ENCODE measurements around the gene RNF32.

RNF32 gene

DNA sequence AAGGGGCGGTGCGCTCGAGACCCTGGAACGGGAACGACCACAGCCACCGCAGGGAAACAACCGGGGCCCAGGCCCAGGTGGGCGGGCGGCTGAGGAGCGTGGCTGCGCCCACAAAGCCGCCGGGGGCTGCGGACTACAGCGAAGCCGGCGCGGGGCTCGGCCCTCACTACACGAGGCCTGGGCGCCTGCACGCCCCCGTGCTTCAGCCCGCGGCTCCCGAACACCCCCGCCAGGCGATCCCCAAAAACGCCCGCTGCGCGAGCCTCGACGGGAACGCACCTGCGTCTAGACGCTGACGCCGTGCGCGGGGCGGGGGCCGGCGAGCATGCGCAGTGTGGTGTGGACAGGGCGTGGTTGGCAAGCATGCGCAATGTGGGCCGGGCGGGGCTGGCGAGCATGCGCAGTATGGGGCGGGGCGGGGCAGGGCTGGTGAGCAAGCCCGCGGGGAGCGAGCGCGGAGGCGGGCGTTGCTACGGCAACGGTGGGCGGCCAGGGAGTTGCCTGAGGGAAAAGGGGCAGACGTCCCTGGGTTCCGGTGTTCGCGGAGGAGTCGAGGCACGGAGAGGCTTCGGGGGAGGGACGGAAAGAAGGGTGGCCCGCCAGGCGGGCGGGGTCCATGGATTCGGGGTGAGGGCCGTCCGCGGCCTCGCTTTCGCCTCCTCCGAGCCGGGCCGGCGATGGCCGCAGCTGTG is at the start of gene RNF32:
Gene RNF32, plus strand, starts transcription at position 518 of the 692 bp plus-strand sequence. CDS start 3,104 bp downstream, outside the sequence.
- peak; percentile 81 for DNase-seq

DNA sequence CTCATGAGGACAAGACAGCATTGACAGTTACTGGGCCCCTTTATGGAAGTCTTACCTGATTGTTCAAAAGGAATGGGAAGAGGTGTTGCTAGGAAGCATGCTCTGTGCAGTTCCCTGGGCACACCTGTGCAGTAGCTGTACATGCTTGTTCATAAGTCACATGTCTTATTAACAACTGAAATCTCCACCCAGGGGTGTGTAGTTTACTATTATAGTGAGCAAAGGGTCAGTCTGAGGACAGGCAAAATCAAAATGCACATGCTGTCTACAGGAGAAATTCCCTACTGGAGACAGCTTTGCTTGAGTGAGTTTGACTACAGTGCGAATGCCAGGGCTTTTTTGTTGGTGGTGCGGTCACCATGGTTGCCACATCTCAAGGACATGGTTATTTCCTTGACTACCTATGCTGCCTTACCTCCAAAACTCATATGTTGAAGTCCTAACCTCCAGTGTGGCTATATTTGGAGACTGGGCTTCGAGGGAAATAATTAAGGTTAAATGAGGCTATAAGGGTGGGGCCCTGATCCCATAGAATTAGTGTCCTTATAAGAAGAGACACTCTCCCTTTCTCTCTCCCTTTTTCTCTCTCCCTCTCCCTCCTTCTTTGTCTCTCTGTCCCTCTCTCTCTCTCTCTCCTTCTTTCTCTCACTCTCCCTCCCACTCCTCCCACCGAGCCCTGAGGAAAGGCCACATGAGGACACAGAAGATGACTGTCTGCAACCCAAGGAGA is 48.3 kb upstream of the RNF32 start:
- no peak for DNase-seq

DNA sequence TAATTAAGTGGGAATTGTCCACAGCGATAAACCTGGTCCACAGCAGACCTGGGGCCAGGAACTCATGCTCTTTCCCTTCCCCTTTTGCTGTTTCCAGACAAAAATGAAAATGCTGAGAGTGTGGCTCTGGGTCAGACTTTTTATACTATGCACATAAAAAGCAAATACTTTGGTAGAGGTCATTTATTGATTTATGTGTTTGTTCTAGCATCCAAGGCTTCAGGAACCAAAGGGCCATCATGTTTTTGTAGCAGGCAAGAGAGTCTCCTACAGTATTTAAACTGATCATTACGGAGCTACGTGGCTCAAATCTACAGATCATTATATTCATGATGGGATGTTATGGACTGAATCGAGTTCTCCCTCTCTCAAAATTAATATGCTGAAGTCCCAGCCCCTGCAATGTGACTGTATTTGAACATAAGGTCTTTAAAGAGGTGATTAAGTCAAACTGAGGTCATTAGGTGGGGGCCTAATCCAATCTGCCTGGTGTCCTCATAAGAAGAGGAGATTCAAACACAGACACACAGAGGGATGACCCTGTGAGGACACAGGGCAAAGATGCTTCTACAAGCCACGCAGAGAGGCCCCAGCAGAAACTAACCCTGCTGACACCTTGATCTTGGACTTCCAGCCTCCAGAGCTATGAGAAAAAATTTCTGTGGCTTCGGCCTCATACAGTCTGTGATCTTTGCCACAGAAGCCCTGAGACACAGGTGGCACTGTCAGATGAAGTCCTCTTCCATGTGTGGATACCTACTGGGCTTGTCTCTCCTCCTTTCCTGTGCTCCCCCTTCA is 46.1 kb upstream of the RNF32 start:
- DNase-seq = no peak

DNA sequence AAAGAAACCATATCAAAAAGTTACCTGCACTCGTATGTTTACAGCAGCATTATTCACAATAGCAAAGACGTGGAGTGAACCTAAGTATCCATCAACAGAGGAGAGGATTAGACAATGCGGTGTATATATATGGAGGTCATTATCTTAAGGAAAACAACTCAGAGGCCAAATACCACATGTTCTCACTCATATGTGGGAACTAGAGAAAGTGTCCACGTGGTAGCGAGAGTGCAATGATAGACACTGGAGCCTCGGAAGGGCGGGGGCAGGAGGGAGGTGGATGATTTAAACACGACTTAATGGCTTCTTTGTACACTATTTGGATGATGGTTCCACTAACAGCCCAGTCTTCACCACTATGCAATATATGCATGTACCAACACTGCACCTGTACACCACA is 40.1 kb upstream of the RNF32 start:
- DNase-seq = no peak

DNA sequence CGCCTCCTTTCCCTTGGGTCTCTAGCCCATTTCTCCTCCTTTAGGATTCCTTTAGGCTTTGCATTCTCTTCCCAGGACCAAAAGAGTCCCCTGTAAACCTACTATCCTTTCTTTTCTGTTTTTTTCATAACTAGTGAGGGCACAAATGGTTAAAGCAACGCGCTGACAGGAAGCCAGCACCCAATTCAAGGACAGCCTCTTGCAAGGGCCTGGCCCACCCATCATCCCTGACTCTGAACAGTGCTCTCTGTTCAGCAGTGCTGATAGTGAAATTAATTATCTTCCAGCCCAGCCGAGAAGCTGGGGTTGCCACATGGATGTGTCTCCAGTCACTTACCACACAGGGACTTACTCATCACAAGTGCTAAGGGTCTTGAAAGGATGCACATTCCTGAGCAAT is 38.3 kb upstream of the RNF32 start:
- no peak for DNase-seq

DNA sequence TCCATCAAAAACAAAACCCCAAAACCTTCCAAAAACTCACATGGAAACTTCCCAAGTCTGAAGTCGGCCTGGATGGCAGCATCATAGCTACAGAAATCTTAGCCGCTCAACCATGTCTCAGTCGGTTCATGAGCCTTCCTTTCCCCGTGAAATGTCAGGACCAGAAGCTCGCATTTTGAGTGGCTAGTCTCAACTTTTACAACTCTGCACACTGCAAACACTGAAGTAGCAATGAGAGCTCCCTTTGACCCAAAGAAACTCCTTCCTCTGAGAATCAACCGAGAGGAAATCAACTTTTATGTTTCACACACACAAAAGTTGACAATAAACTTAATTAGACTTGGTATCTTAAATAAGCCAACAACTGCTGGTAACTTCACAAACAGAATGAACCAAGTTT is 37.6 kb upstream of the RNF32 start:
- no peak for DNase-seq

DNA sequence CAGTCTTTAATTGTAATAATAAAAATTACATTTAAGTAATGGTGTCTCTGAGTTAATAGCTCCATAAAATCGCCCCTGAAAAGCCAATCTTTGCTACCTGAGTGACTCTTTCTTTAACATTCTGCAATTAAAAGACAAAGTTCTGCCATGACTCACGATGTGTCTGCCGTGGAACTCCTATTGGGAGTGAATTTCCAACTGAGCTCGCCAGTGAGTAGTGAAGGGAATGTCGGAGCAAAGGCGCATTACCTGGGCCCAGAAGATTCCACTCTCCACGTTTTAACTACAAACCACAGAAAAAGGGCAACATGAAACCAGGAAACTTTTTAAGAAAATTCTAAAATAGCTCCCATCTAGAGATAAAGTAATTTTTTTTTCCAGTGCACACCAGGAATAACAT is 36.9 kb upstream of the RNF32 start:
- no peak for DNase-seq

DNA sequence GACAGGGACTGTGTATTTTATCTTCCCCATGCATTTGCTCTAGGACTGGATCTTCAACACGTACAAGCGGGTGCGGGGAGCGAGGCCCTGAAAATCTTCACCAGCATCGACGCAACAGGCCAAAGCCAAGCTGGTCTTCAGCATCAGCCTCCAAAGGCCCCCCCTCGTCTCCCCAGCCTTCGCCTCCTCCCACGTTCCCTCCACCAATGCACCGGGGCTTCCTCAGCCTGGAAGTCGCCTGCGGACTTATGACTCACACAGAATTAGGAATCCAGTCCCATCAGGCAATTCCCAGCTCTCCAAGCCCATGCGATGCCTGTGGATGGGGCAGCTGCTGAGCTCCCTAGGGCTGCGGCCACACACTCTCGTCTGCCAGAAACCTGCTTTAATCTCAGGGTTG is 36.3 kb upstream of the RNF32 start:
- DNase-seq = no peak

DNA sequence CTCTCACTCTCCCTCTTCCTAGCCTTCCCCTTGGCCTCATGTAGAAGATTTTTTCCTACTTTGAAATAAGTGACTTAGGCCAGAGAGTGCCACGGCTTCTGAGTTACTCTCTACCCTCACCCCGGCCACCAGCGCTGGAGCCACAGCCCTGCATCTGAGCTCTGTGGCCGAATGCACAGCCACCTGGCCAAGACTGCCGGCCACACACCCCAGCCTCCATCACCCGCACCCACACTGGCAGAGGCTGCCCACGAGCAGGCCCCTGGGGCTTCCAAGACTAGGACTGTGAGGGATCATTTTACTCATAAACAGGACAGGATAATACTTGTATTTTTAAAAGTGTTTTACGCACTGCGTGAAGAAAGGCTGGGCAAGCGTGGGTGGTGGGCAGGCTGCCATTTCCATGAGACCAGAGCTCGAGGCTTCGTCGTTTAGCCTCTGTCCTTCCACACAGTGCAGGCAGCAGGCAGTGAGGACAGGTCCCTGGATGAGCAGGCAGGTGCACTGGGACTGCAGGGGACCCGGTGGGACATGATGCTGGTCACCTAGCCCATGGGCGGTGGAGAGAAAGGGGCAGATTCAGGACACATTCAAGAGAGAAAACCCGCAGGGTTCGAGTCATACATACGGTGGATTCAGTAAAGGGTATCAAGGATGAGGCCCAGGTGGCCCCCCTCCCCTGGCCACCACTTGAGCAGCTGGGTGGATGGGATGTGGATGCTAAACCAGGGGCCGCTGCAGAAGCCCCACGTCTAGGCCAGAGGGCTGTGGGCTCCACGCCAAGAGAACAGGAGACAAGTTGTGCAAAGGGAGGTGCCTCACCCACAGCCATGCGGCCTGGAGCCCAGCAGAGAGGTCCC is 35.5 kb upstream of the RNF32 start:
- DNase-seq = no peak

DNA sequence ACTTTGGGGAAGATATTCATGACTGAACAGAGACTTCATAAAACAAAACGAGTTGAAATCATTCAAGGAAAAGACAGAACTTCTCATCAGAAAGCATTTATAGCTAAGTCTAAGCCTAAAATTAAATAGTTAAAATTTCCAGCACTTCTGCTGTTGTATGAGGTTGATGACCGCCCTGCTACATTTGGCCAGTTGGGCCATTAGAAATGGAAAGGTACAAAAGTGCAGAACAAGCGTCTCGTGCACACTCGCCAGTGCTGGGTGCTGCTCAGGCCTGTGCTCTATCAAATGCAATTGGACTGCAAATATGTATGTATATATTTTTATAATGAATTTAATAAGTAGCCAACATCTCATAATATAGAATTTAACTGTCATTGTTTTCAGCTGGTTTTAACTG is 34.4 kb upstream of the RNF32 start:
- no peak for DNase-seq

DNA sequence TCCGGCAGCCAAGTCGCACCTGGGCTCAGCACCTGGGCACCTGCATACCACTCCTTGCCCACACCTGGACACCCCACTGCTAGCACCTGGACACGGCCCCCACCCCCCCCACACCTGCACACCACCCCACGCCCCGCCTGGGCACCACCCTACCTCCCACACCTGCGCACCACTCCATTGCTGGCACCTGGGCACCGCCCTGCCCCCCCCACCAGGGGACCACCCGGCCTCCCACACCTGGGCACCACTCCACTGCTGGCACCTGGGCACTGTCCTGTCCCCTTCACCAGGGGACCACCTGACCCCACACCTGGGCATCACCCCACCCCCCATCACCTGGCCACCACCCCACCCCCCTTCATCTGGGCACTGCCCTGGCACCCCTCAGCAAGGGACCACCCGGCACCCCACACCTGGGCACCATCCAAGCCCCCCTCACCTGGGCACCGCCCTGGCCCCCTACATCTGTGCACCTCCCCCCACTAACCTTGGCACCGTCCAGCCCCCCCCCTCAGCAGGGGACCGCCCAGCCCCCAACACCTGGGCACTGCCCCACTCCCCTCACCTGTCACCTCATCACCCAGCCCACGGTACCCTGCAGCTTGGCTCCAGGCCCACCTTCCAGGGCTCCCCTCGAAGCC is 33.8 kb upstream of the RNF32 start:
- DNase-seq = no peak

DNA sequence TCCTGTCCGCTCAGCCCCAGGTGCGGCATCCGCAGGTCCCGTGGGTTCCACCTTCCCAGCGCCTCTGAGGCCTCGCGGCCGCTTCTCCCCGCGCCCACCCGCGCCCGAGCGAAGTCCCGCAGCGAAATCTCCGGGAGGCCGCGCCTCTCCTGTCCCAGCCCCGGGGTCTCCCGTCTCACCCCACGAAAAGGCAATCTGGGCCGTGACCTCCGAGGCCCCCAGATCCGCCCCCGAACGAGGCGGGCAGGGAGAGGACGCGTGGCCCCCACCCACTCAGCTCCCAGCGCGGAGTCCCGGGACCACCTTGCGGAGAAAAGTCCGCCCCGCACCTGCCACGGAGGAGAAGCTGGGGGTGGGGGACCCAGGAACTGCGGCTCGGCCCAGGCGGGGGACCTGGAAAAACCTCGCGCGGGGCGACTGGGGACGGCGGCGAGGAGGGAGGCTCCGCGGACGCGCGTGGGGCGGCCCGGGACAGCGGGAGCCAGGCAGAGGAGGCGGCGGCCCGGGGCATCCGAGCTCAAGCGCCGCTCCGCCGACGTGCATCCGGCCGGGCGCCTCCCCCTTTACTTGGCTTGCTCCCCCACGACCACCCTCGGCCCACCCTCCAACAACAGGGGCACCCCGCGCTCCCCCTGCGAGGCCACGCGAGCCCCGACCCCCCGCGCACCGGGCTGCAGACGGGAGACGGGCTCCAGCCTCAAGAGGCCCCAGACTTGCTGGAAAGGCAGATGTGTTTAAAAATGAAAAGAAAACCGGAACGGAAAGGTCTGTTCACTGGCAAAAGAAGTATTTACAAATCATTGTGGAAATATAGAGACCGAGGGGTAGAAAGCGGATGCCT is 33.0 kb upstream of the RNF32 start:
- no peak for DNase-seq

DNA sequence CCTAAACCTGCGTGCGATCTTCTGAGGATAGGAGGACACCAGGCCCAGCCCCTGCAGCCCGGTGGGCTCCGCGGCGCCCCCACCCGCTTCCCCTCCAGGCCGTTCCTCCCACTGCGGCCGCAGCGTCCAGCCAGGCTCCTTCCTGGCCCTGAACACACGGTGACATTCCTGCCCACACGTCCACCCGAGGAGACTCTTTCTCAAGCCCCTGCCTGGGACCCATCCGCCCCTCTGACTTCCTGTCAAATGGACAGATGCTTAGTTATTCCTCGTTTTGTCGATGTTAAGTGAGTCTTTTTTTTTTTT is 32.4 kb upstream of the RNF32 start:
- no peak for DNase-seq

DNA sequence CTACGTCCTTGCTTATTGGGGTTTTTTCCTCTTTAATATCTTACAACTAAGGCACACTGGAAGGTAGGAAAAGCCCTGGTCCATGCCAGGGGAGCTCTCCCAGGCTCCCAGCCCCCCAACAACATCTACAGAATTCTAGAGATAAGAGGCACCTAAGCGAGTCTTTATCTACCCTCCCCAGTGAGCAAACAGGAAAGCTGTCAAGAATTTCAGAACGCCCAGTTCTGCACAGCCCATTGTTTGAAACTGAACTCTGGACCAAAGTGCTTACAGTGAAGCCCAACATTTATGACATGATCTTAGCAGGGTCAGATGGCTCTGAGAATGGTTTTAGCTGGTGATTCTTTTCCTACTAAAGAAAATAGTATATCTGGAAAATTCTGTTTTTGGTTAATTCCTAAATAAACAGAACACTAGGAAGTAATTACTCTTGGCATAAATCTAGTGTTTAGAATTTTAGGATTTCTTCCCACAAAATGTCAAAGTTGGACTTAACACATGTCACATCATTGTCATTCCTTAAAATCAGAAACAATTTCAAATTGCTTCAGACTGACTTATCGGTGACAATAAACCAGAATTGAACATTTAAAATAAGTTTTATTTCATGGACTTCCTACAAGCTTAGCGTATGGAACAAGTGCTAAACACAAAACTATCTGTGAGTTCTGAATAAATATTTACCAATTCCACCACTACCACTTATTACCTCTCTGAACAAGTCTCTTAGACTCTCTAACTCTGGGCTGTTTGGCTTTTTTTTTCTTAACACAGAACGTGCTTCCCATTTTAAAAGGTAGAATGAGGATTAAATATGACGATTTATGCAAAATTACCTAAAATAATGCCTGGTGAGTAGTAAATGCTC is 31.3 kb upstream of the RNF32 start:
- no peak for DNase-seq

DNA sequence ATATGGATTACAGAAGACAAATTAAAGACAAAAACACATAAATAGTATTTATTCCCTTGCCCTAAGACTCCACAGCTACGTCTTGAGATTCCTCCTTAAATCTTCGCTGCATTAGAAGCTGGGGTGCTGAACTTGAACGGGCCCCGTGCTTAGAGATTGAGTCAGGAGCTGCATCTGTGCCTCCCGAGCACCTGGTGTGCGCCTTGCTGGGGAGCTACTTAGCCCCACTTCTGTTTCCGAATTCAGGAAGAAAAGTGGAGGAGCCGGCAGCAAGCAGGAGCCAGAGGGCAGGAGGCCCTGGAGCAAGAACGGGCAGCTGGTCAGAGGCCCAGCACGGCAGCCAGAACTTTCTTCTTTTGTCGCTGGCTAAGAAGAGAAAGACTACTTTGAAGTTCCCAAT is 30.4 kb upstream of the RNF32 start:
- DNase-seq = no peak

DNA sequence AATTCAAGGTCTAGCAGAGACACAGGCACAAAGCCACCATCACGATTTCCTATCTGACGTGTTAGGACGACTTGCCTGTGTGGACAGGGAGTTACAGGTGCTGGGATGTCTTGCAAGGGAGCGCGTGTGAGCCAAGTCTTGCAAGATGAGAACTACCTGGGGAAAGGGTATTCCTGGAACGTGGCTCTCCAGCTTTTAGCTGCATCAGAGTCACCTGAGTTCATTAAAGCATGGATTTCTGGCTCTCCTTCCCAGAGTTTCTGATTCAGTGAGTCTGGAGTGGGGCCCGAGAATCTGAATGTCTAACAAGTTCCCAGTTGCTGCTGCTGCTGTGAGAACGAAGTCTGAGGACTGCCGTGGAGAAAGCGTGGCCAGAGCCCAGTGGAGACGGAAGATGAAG is 30.0 kb upstream of the RNF32 start:
- no peak for DNase-seq

DNA sequence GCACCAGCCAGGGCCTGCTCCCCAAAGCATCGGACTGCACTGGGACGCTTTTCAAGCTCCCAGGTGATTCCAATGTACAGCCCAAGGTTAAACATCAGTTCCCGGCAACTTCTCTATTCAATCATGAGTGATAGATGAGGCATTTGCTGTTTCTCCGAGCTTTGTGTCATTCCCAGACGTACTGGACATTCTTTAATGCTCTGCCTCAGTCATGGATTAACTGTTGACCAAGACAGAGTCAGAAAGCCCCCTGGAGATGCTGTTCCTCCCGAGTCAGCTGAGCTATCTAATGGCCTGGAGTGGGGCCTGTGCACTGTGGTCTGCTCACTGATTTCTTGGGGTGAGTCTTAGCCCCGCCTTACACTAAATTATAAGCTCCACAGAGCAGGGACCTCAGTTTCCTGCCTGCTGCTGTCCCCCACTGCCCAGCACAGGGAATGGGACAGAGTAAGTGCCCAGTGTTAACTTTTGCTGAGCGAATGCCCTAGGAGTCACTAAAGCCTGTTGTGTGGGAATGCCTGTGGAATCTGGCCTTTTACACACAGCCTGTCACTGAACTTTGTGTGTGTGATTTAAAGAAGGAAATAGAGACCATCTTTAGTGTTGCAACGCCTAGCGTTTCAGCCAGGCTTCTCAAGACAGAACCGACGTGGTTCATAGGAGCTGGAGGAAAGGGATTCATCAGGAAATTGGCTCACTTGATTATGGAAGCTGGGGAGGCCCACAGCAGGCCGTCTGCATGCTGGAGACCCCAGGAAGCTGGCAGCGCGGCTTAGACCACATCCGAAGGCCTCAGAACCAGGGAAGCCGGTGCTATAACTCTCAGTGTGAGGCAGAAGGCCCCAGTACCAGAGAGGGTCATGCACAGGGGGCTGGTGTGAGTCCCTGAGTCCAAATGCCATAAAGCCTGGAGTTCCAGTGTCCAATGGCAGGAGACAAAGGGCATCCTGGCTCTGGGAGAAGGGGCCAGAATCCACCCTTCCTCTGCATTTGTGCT is 29.3 kb upstream of the RNF32 start:
- no peak for DNase-seq

DNA sequence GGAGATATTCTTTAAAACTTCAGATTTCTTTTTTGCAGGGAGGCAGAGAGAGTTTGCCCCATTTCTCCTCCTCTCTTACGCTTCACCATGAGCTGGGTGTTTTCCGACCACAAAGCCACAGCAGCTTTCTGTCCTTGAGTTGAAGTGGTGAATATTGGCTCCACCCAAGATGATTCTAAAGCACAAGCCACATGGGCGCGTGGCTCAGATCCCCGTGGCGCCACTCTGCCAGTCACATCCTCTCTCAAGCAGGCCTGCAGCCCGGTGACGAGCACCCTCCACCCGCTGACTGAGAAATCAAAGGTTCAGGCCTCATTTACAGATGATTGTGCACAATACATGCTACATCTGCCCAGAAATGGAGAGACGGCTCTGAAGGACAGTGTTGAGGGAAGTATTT is 27.6 kb upstream of the RNF32 start:
- DNase-seq = peak; percentile 47

Measured in activated gamma-delta T cell treated with Interleukin-2 at 50 U/mL for 16 hours (primary cell).